Pulmonary artery endothelial cell (primary cell): ENCODE measurements around the gene DPM3. TPM values are rescaled to one million over a fixed set of nuclear protein-coding genes. Genes with fewer than 3 reads are reported as not detected.
"Not testable (repeated sequence)": the region's sequence is repeated elsewhere in the genome, so short reads cannot be mapped to it uniquely, and the experiment has no call there.

ENCODE experiments used
- DNase-seq: peaks from one replicate; pipeline ENCODE4 v3.0.0-alpha.2; 2011; ENCODE audit warnings: low read depth, low spot score
- total RNA-seq: library from RNA; depleted of rRNA; stranded (reverse); fragments of >200 nt; gene quantifications from 2 replicates; pipeline ENCODE4 v1.2.3, GENCODE V29; 2014

Gene DPM3
- total RNA-seq = 29.2 and 31.1 TPM in 2 replicates

GRCh38 chr1:155139895-155140629 lies at the start of gene DPM3:
TSS of gene DPM3 (minus strand) at chr1:155140531. CDS start at chr1:155140240, 291 bp downstream.
- DNase-seq = peak; percentile 33

GRCh38 chr1:155189926-155190325 lies 49.6 kb upstream of the DPM3 start:
- DNase-seq = not testable (repeated sequence)

- no peak for DNase-seq
Observed at GRCh38 chr1:155188268-155188667, 47.9 kb upstream of the DPM3 start.

- no peak for DNase-seq
Observed at GRCh38 chr1:155187456-155187891, 47.1 kb upstream of the DPM3 start.

GRCh38 chr1:155186794-155187455 lies 46.6 kb upstream of the DPM3 start:
- no peak for DNase-seq

GRCh38 chr1:155186067-155186793 lies 45.9 kb upstream of the DPM3 start:
- no peak for DNase-seq

GRCh38 chr1:155185783-155186066 lies 45.4 kb upstream of the DPM3 start:
- no peak for DNase-seq

- no peak for DNase-seq
Observed at GRCh38 chr1:155184835-155185782, 44.8 kb upstream of the DPM3 start.

GRCh38 chr1:155184351-155184811 lies 44.0 kb upstream of the DPM3 start:
- no peak for DNase-seq

- no peak for DNase-seq
Observed at GRCh38 chr1:155183775-155184221, 43.5 kb upstream of the DPM3 start.

- no peak for DNase-seq
Observed at GRCh38 chr1:155182052-155182550, 41.8 kb upstream of the DPM3 start.

- no peak for DNase-seq
Observed at GRCh38 chr1:155181371-155182051, 41.2 kb upstream of the DPM3 start.

- DNase-seq = no peak
Observed at GRCh38 chr1:155179112-155180031, 39.0 kb upstream of the DPM3 start.

- DNase-seq = no peak
Observed at GRCh38 chr1:155178441-155179111, 38.2 kb upstream of the DPM3 start.

GRCh38 chr1:155177918-155178281 lies 37.6 kb upstream of the DPM3 start:
- no peak for DNase-seq

- DNase-seq = no peak
Observed at GRCh38 chr1:155177192-155177917, 37.0 kb upstream of the DPM3 start.

- no peak for DNase-seq
Observed at GRCh38 chr1:155176544-155177071, 36.3 kb upstream of the DPM3 start.

GRCh38 chr1:155175927-155176371 lies 35.6 kb upstream of the DPM3 start:
- no peak for DNase-seq
